Lower leg skin (tissue), 4 donors: ENCODE measurements around the gene TDRD3. TPM values are rescaled to one million over a fixed set of nuclear protein-coding genes. Genes with fewer than 3 reads are reported as not detected.
"Not testable (repeated sequence)": the region's sequence is repeated elsewhere in the genome, so short reads cannot be mapped to it uniquely, and the experiment has no call there.

Experiments
- DNase-seq, 2 donors: peaks; one replicate each; pipeline ENCODE4 v3.0.0-alpha.2; 2019; ENCODE audit warnings: low spot score in 2 of 2
- H3K4me3 ChIP-seq: fragments of 200-600 bp; sonication (generic); 2 replicates; pipeline ENCODE4 v1.5.1; 2017; ENCODE audit warnings: mild to moderate bottlenecking, low read depth; ENCODE audit not compliant: poor library complexity, severe bottlenecking
- CTCF ChIP-seq, 3 donors: fragments of 450-650 bp; IDR thresholded peaks; one replicate each; pipeline ENCODE4 v1.5.1; 2016; ENCODE audit warnings: antibody characterized with exemption in 3 of 3, mild to moderate bottlenecking in 3 of 3, moderate library complexity in 2 of 3
- POLR2A ChIP-seq, 2 donors: fragments of 450-650 bp; IDR thresholded peaks; one replicate each; pipeline ENCODE4 v1.6.1; 2016 to 2017; ENCODE audit warnings: antibody characterized with exemption in 2 of 2, mild to moderate bottlenecking in 1 of 2, moderate library complexity in 1 of 2
- WGBS, 2 donors: methylation state at CpG; one replicate each; pipeline ENCODE4 v1.1.5; 2018; 5-methylcytosine and 5-hydroxymethylcytosine counted together
- intact Hi-C: fragments of 100-400 bp; cut with DNase I; formaldehyde crosslinking; loops from one replicate; pipeline ENCODE4 v1.15.0; 2023; ENCODE audit warnings: low total_unique reads
- total RNA-seq, 4 donors: library from RNA; depleted of rRNA; stranded (reverse); fragments of >200 nt; gene quantifications; one replicate each; pipeline ENCODE4 v1.1.0, GENCODE V29; 2016

The TDRD3 gene
- total RNA-seq, 4 donors from 2014 or later = 12.5 to 21.5 (median 18.2) TPM

GRCh38 chr13:60370343-60370742 is 26.7 kb upstream of the TDRD3 start:
- TF ChIP-seq POLR2A (IDR thresholded peaks at IDR 0.05) (no peak), CTCF (IDR thresholded peaks at IDR 0.05) (no peak)
- intact Hi-C loops = no loop called here
- WGBS, 2 donors = 86 to 89% methylated on average over 7 of the region's 7 CpGs

GRCh38 chr13:60372141-60372540 is 24.9 kb upstream of the TDRD3 start:
- 83 to 85% methylated on average over 2 of the region's 2 CpGs for WGBS, 2 donors
- H3K4me3 ChIP-seq = no peak overlapping the region
- TF ChIP-seq CTCF (IDR thresholded peaks at IDR 0.05) (no peak), POLR2A (IDR thresholded peaks at IDR 0.05) (no peak)
- intact Hi-C loops = no loop called here
- no peak for DNase-seq

More at GRCh38 chr13:60370343-60370742, 26.7 kb upstream of the TDRD3 start:
- DNase-seq = no peak
- H3K4me3 ChIP-seq = no peak overlapping the region

DNA sequence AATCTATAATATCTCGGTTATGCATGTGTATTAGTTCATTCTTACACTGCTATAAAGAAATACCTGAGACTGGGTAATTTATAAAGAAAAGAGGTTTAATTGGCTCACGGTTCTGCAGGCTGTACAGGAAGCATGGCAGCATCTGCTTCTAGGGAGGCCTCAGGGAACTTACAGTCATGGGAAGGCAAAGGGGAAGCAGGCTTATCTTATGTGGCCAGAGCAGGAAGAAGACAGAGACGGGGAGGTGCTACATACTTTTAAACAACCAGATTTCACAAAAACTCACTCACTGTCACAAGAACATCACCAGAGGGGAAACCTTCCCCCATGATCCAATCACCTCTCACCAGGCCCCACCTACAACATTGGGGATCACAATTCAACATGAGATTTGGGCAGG is 17.7 kb upstream of the TDRD3 start:
- H3K4me3 ChIP-seq, intact Hi-C loops, DNase-seq: not testable (repeated sequence)
- 70 to 72% methylated on average over 3 of the region's 3 CpGs for WGBS, 2 donors

GRCh38 chr13:60379837-60380565 is 17.0 kb upstream of the TDRD3 start:
- DNase-seq = no peak
- TF ChIP-seq POLR2A (IDR thresholded peaks at IDR 0.05) (no peak), CTCF (IDR thresholded peaks at IDR 0.05) (no peak)
- 89% methylated on average over 3 of the region's 3 CpGs for WGBS, 2 donors
- intact Hi-C loops = no loop called here
- H3K4me3 ChIP-seq = no peak overlapping the region

DNA sequence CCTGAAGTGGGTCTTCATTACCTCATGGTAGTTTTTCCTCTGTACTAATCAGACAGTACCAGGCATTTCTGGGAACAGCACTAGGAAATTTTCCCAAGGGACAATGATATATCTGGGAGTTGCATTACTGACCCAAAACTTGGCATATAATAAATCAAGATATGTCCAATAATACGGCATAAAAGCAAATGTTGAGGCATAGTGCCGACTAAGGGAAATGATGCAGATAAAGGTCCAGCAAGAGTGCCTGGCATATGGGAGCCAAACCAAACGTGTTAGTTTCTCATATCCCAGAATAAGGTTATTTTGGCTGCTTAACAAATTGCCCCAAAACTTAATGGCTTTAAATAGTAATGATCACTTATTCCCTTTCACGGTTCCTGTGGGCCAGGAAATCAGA is 12.1 kb upstream of the TDRD3 start:
- no peak for TF ChIP-seq POLR2A (IDR thresholded peaks at IDR 0.05)
- no peak for TF ChIP-seq CTCF (IDR thresholded peaks at IDR 0.05)
- H3K4me3 ChIP-seq = no peak overlapping the region
- WGBS, 2 donors = 72 to 75% methylated on average over 4 of the region's 4 CpGs
- DNase-seq = no peak
- intact Hi-C loops = no loop called here

- TF ChIP-seq POLR2A (IDR thresholded peaks at IDR 0.05) = no peak
- no peak for TF ChIP-seq CTCF (IDR thresholded peaks at IDR 0.05)
- no peak for DNase-seq
- no peak overlapping the region for H3K4me3 ChIP-seq
- intact Hi-C loops = no loop called here
- 77 to 84% methylated on average over 2 of the region's 2 CpGs for WGBS, 2 donors
These were observed 10.8 kb upstream of the TDRD3 start for GRCh38 chr13:60386250-60386649.
